HEK293 (cell line): ENCODE measurements around the gene DTX3L.

Experiments
- CTCF ChIA-PET: fragments of 350-600 bp; formaldehyde crosslinking; extraction: SDS; loops from one replicate; lab custom pipeline; 2021; ENCODE audit warnings: antibody characterized with exemption; lab: Yijun Ruan, JAX
- POLR2A ChIA-PET: fragments of 300-600 bp; formaldehyde crosslinking; extraction: SDS; loops from one replicate; lab custom pipeline; 2020; ENCODE audit warnings: antibody characterized with exemption, inconsistent platforms; lab: Yijun Ruan, JAX
- H3K27ac ChIP-seq: fragments of 200-500 bp; sonication (Bioruptor generic); 2 replicates; pipeline ENCODE4 v1.5.1; 2014; ENCODE audit warnings: low read depth, low read length, control low read depth, inconsistent platforms; ENCODE audit errors: extremely low read depth
- H3K36me3 ChIP-seq, 2 experiments: fragments of 200-500 bp in 1 of 2; sonication (Bioruptor generic) in 1 of 2; 1 replicate in 1 of 2; 2 replicates in 1 of 2; pipeline ENCODE4 v1.5.1; 2014 to 2017; ENCODE audit warnings: inconsistent platforms in 2 of 2, low read length in 2 of 2; ENCODE audit not compliant: control insufficient read depth in 2 of 2, insufficient read depth in 1 of 2
- H3K4me1 ChIP-seq: fragments of 200-500 bp; sonication (Bioruptor generic); 2 replicates; pipeline ENCODE4 v1.5.1; 2014; ENCODE audit warnings: mild to moderate bottlenecking, low read length, inconsistent platforms; ENCODE audit not compliant: control insufficient read depth, insufficient read depth
- H3K4me3 ChIP-seq: 2 replicates; pipeline ENCODE4 v1.5.1; 2011; ENCODE audit warnings: low read depth, mild to moderate bottlenecking, control low read depth, low read length, moderate library complexity
- H3K9me3 ChIP-seq: fragments of 200-500 bp; sonication (Bioruptor generic); 2 replicates; pipeline ENCODE4 v1.5.1; 2014; ENCODE audit warnings: low read depth, low read length, inconsistent platforms; ENCODE audit not compliant: control insufficient read depth, insufficient read depth
- IKZF3 ChIP-seq: fragments of 450-650 bp; IDR thresholded peaks from 2 replicates; pipeline ENCODE4 v1.5.0; 2018; ENCODE audit warnings: missing biosample characterization, mild to moderate bottlenecking, missing genetic modification characterization, moderate library complexity
- INSM2 ChIP-seq: fragments of 450-650 bp; formaldehyde crosslinking; IDR thresholded peaks from 2 replicates; pipeline ENCODE4 v1.5.1; 2016; ENCODE audit warnings: missing biosample characterization, missing genetic modification characterization
- REPIN1 ChIP-seq: fragments of 450-650 bp; formaldehyde crosslinking; IDR thresholded peaks from 2 replicates; pipeline ENCODE4 v1.5.1; 2017; ENCODE audit warnings: missing biosample characterization, missing genetic modification characterization, low read depth
- SETDB1 ChIP-seq: IDR thresholded peaks from one replicate; pipeline ENCODE4 v1.6.1; 2017; ENCODE audit warnings: mild to moderate bottlenecking, low read length, moderate library complexity, mixed read lengths; ENCODE audit not compliant: insufficient read length
- ZBTB48 ChIP-seq: fragments of 450-650 bp; formaldehyde crosslinking; IDR thresholded peaks from 2 replicates; pipeline ENCODE4 v1.5.1; 2016; ENCODE audit warnings: missing biosample characterization, missing genetic modification characterization
- ZNF114 ChIP-seq: fragments of 450-650 bp; formaldehyde crosslinking; IDR thresholded peaks from 2 replicates; pipeline ENCODE4 v1.5.0; 2017; ENCODE audit warnings: missing biosample characterization, missing genetic modification characterization
- ZNF155 ChIP-seq: fragments of 450-650 bp; formaldehyde crosslinking; IDR thresholded peaks from 2 replicates; pipeline ENCODE4 v1.5.1; 2016; ENCODE audit warnings: missing biosample characterization, missing genetic modification characterization
- ZNF18 ChIP-seq: fragments of 450-650 bp; formaldehyde crosslinking; IDR thresholded peaks from 2 replicates; pipeline ENCODE4 v1.5.1; 2016; ENCODE audit warnings: missing biosample characterization, missing genetic modification characterization
- ZNF248 ChIP-seq: fragments of 450-650 bp; formaldehyde crosslinking; IDR thresholded peaks from 2 replicates; pipeline ENCODE4 v1.5.1; 2017; ENCODE audit warnings: missing biosample characterization, missing genetic modification characterization
- ZNF354C ChIP-seq: fragments of 450-650 bp; formaldehyde crosslinking; IDR thresholded peaks from 2 replicates; pipeline ENCODE4 v1.5.1; 2016; ENCODE audit warnings: missing biosample characterization, missing genetic modification characterization, low read depth, borderline replicate concordance
- ZNF362 ChIP-seq: fragments of 450-650 bp; formaldehyde crosslinking; IDR thresholded peaks from 2 replicates; pipeline ENCODE4 v1.5.1; 2016; ENCODE audit warnings: missing biosample characterization, missing genetic modification characterization
- ZNF404 ChIP-seq: fragments of 450-650 bp; formaldehyde crosslinking; IDR thresholded peaks from 2 replicates; pipeline ENCODE4 v1.5.1; 2017; ENCODE audit warnings: missing biosample characterization, missing genetic modification characterization
- ZNF473 ChIP-seq: fragments of 450-650 bp; formaldehyde crosslinking; IDR thresholded peaks from 2 replicates; pipeline ENCODE4 v1.5.1; 2017; ENCODE audit warnings: missing biosample characterization, missing genetic modification characterization
- ZNF544 ChIP-seq: fragments of 450-650 bp; formaldehyde crosslinking; IDR thresholded peaks from 2 replicates; pipeline ENCODE4 v1.5.0; 2017; ENCODE audit warnings: missing biosample characterization, missing genetic modification characterization
- ZNF571 ChIP-seq: fragments of 450-650 bp; formaldehyde crosslinking; IDR thresholded peaks from 2 replicates; pipeline ENCODE4 v1.5.0; 2017; ENCODE audit warnings: missing biosample characterization, missing genetic modification characterization
- ZNF585B ChIP-seq: fragments of 450-650 bp; formaldehyde crosslinking; IDR thresholded peaks from 2 replicates; pipeline ENCODE4 v1.5.1; 2016; ENCODE audit warnings: missing biosample characterization, missing genetic modification characterization
- ZNF639 ChIP-seq: fragments of 450-650 bp; formaldehyde crosslinking; IDR thresholded peaks from 2 replicates; pipeline ENCODE4 v1.5.1; 2016; ENCODE audit warnings: missing biosample characterization, missing genetic modification characterization
- ZNF658 ChIP-seq: fragments of 450-650 bp; formaldehyde crosslinking; IDR thresholded peaks from 2 replicates; pipeline ENCODE4; 2016; ENCODE audit warnings: missing biosample characterization, missing genetic modification characterization
- ZNF701 ChIP-seq: fragments of 450-650 bp; formaldehyde crosslinking; IDR thresholded peaks from 2 replicates; pipeline ENCODE4 v1.5.1; 2016; ENCODE audit warnings: missing biosample characterization, missing genetic modification characterization
- ZSCAN16 ChIP-seq: fragments of 450-650 bp; formaldehyde crosslinking; IDR thresholded peaks from 2 replicates; pipeline ENCODE4 v1.5.1; 2016; ENCODE audit warnings: missing biosample characterization, missing genetic modification characterization
- ZSCAN18 ChIP-seq: fragments of 450-650 bp; formaldehyde crosslinking; IDR thresholded peaks from 2 replicates; pipeline ENCODE4 v1.5.1; 2016; ENCODE audit warnings: missing biosample characterization, missing genetic modification characterization
- ZSCAN4 ChIP-seq: fragments of 450-650 bp; formaldehyde crosslinking; IDR thresholded peaks from 2 replicates; pipeline ENCODE4 v1.5.1; 2017; ENCODE audit warnings: missing biosample characterization, missing genetic modification characterization

The DTX3L gene

GRCh38 chr3:122589297-122589696, 25.2 kb downstream of the DTX3L start:
- TF ChIP-seq ZNF473 (tag by site-specific recombination) (no peak), ZSCAN4 (no peak), IKZF3 (tag by site-specific recombination) (no peak), ZNF362 (no peak), ZNF354C (no peak), REPIN1 (tag by site-specific recombination) (no peak), ZNF701 (tag by site-specific recombination) (no peak), ZNF155 (no peak), ZNF114 (tag by site-specific recombination) (no peak), ZNF639 (tag by site-specific recombination) (no peak), ZBTB48 (tag by site-specific recombination) (no peak), INSM2 (tag by site-specific recombination) (no peak), ZNF585B (no peak), ZNF18 (tag by site-specific recombination) (no peak), ZSCAN18 (tag by site-specific recombination) (no peak), ZNF658 (tag by site-specific recombination) (no peak)
- Histone ChIP-seq H3K9me3 (no peaks in the 10 kb centered on the region), H3K36me3 (no peaks in the 10 kb centered on the region), H3K27ac (no peak overlapping the region), H3K4me3 (no peak overlapping the region), H3K4me1 (no peaks in the 10 kb centered on the region)
- ChIA-PET CTCF (no interaction called here), POLR2A (no interaction called here)

GRCh38 chr3:122590610-122591009, 26.5 kb downstream of the DTX3L start:
- H3K27ac ChIP-seq = no peak overlapping the region
- no peaks in the 10 kb centered on the region for H3K4me1 ChIP-seq
- CTCF ChIA-PET = interaction anchor here (0.6 kb wide), 1 partner anchor 1922 kb away, joined by 4 read pairs; no protein-coding TSS in a partner anchor
- H3K4me3 ChIP-seq = no peak overlapping the region
- H3K9me3 ChIP-seq = no peaks in the 10 kb centered on the region
- no peaks in the 10 kb centered on the region for H3K36me3 ChIP-seq
- POLR2A ChIA-PET = no interaction called here
- TF ChIP-seq ZNF248 (tag by site-specific recombination) (no peak), ZSCAN16 (tag by site-specific recombination) (no peak), ZNF544 (tag by site-specific recombination) (no peak), SETDB1 (no peak), ZNF571 (tag by site-specific recombination) (no peak), ZNF404 (no peak)
